DMS53 (cell line): Measurements from ENCODE around the gene B3GNT9.
A peak's percentile ranks its signal among the peaks of the same experiment; 100 is the strongest.

ENCODE experiments used
- DNase-seq: peaks from one replicate; lab custom pipeline; 2025; lab: John Stamatoyannopoulos, UW

The B3GNT9 gene

GRCh38 chr16:67150833-67151396 lies at the start of gene B3GNT9:
Gene B3GNT9, minus strand, starts transcription at chr16:67150998. Its CDS starts 513 bp downstream, at chr16:67150485.
- peak; percentile 76 for DNase-seq

GRCh38 chr16:67200491-67200890 lies 49.7 kb upstream of the B3GNT9 start:
- no peak for DNase-seq

- peak; percentile 55 for DNase-seq
Observed at GRCh38 chr16:67199808-67200198, 49.0 kb upstream of the B3GNT9 start.

- DNase-seq: peak; percentile 91
Observed at GRCh38 chr16:67199011-67199807, 48.4 kb upstream of the B3GNT9 start, which contains the start of gene ELMO3. Gene ELMO3, plus strand, starts transcription at chr16:67199131. Its CDS starts 196 bp downstream, at chr16:67199327.

GRCh38 chr16:67198238-67198734 lies 47.5 kb upstream of the B3GNT9 start:
- peak; percentile 79 for DNase-seq

GRCh38 chr16:67197704-67198103 lies 46.9 kb upstream of the B3GNT9 start:
- no peak for DNase-seq

- no peak for DNase-seq
Observed at GRCh38 chr16:67196881-67197280, 46.1 kb upstream of the B3GNT9 start.

GRCh38 chr16:67195676-67196075 lies 44.9 kb upstream of the B3GNT9 start:
- DNase-seq: no peak

GRCh38 chr16:67194260-67194659 lies 43.5 kb upstream of the B3GNT9 start:
- DNase-seq: no peak

- no peak for DNase-seq
Observed at GRCh38 chr16:67193536-67193935, 42.7 kb upstream of the B3GNT9 start.

- DNase-seq: no peak
Observed at GRCh38 chr16:67192781-67193361, 42.1 kb upstream of the B3GNT9 start.

- peak; percentile 96 for DNase-seq
Observed at GRCh38 chr16:67191995-67192681, 41.3 kb upstream of the B3GNT9 start, which contains the start of gene E2F4. Gene E2F4, plus strand, starts transcription at chr16:67192155. Its CDS starts 73 bp downstream, at chr16:67192228.

- no peak for DNase-seq
Observed at GRCh38 chr16:67191411-67191994, 40.7 kb upstream of the B3GNT9 start.

GRCh38 chr16:67190448-67191399 lies 39.9 kb upstream of the B3GNT9 start:
- DNase-seq: peak; percentile 70

- DNase-seq: no peak
Observed at GRCh38 chr16:67190041-67190440, 39.2 kb upstream of the B3GNT9 start, which contains the start of gene EXOC3L1. Gene EXOC3L1, minus strand, starts transcription at chr16:67190136. Its CDS starts 460 bp downstream, at chr16:67189676.

GRCh38 chr16:67188798-67189197 lies 38.0 kb upstream of the B3GNT9 start:
- no peak for DNase-seq

- DNase-seq: no peak
Observed at GRCh38 chr16:67188323-67188722, 37.5 kb upstream of the B3GNT9 start.

- no peak for DNase-seq
Observed at GRCh38 chr16:67187175-67187890, 36.5 kb upstream of the B3GNT9 start.

- no peak for DNase-seq
Observed at GRCh38 chr16:67186550-67186950, 35.8 kb upstream of the B3GNT9 start.

GRCh38 chr16:67185651-67186134 lies 34.9 kb upstream of the B3GNT9 start:
- DNase-seq: no peak
